RWPE1 (cell line): Measurements from ENCODE around the gene FAM217B.
"Not testable (repeated sequence)": the region's sequence is repeated elsewhere in the genome, so short reads cannot be mapped to it uniquely, and the experiment has no call there.

Experiments used
- CTCF ChIA-PET: fragments of 350-600 bp; sonication (Branson Sonifier 250); formaldehyde crosslinking; extraction: SDS; loops from one replicate; lab custom pipeline; 2021; lab: Yijun Ruan, JAX
- POLR2A ChIA-PET: fragments of 400-600 bp; formaldehyde crosslinking; extraction: SDS; loops from one replicate; lab custom pipeline; 2020; ENCODE audit warnings: antibody characterized with exemption; ENCODE audit not compliant: low non-redundant PET; lab: Yijun Ruan, JAX
- DNase-seq: peaks from one replicate; pipeline ENCODE4 v3.0.0; 2012; ENCODE audit warnings: low spot score
- H3K27ac ChIP-seq: fragments of 450-650 bp; 2 replicates; pipeline ENCODE4 v1.5.1; 2017
- CTCF ChIP-seq: fragments of 450-650 bp; conservative IDR thresholded peaks from 2 replicates; pipeline ENCODE4 v1.5.1; 2017; ENCODE audit warnings: low read depth, mild to moderate bottlenecking

The FAM217B gene

GRCh38 chr20:59948212-59948611, 8.0 kb downstream of the FAM217B start:
- ChIA-PET CTCF (interaction anchor here (0.6 to 4.1 kb wide), 10 partner anchors 8 to 802 kb away, joined by 3 to 19 read pairs (median 4); partner anchors contain the start of genes FAM217B, PPP1R3D and SYCP2), POLR2A (no interaction called here)
- H3K27ac ChIP-seq, result no peak overlapping the region
- TF ChIP-seq CTCF, result no peak
- DNase-seq, result no peak

GRCh38 chr20:59948828-59949720, 8.9 kb downstream of the FAM217B start:
- ChIA-PET POLR2A (no interaction called here), CTCF (interaction anchor here (0.6 to 4.1 kb wide), 21 partner anchors 9 to 1973 kb away, joined by 3 to 19 read pairs (median 5); partner anchors contain the start of genes CDH26, FAM217B, PPP1R3D and SYCP2)
- H3K27ac ChIP-seq, result no peak overlapping the region
- TF ChIP-seq CTCF, result peak; percentile 94
- peak; percentile 48 for DNase-seq

GRCh38 chr20:59949911-59950310, 9.7 kb downstream of the FAM217B start:
- TF ChIP-seq CTCF, result no peak
- no peak for DNase-seq
- H3K27ac ChIP-seq, result no peak overlapping the region
- ChIA-PET CTCF (interaction anchor here (0.6 to 3.0 kb wide), 8 partner anchors 10 to 389 kb away, joined by 3 to 19 read pairs (median 3); no protein-coding TSS in a partner anchor), POLR2A (no interaction called here)

- no peak for TF ChIP-seq CTCF
- ChIA-PET POLR2A (no interaction called here), CTCF (interaction anchor here (1.2 to 2.0 kb wide), 2 partner anchors 95 to 97 kb away, joined by 5 to 11 read pairs; no protein-coding TSS in a partner anchor)
- no peak overlapping the region for H3K27ac ChIP-seq
- DNase-seq, result no peak
Measured at GRCh38 chr20:59954718-59955117, 14.5 kb downstream of the FAM217B start.

GRCh38 chr20:59955131-59955796, 15.1 kb downstream of the FAM217B start:
- H3K27ac ChIP-seq, result no peak overlapping the region
- ChIA-PET CTCF (interaction anchor here (0.9 to 2.0 kb wide), 2 partner anchors 12 to 95 kb away, joined by 6 to 11 read pairs; no protein-coding TSS in a partner anchor), POLR2A (no interaction called here)
- peak; percentile 39 for DNase-seq
- peak; percentile 26; the same call in 1 of the 2 replicates for TF ChIP-seq CTCF

GRCh38 chr20:59957568-59957967, 17.4 kb downstream of the FAM217B start:
- DNase-seq, POLR2A ChIA-PET, H3K27ac ChIP-seq: not testable (repeated sequence)
- CTCF ChIA-PET, result interaction anchor here (0.7 to 1.3 kb wide), 2 partner anchors 17 to 92 kb away, joined by 3 to 4 read pairs; no protein-coding TSS in a partner anchor
